Ecto neural progenitor cell (in vitro differentiated cells): Measurements from ENCODE around the gene ADD1.
"Not testable (repeated sequence)": the region's sequence is repeated elsewhere in the genome, so short reads cannot be mapped to it uniquely, and the experiment has no call there.

Source experiments
- DNase-seq: peaks from one replicate; pipeline ENCODE4 v3.0.0-alpha.2; 2018; ENCODE audit warnings: low spot score

ADD1 gene

GRCh38 chr4:2934077-2934812, 90.6 kb downstream of the ADD1 start:
- peak; percentile 67 for DNase-seq

GRCh38 chr4:2934813-2935761, 91.4 kb downstream of the ADD1 start:
- peak; percentile 96 for DNase-seq

- no peak for DNase-seq
Observed at GRCh38 chr4:2935762-2936743, 92.4 kb downstream of the ADD1 start.

GRCh38 chr4:2936773-2937145, 93.1 kb downstream of the ADD1 start:
- DNase-seq = no peak

DNA sequence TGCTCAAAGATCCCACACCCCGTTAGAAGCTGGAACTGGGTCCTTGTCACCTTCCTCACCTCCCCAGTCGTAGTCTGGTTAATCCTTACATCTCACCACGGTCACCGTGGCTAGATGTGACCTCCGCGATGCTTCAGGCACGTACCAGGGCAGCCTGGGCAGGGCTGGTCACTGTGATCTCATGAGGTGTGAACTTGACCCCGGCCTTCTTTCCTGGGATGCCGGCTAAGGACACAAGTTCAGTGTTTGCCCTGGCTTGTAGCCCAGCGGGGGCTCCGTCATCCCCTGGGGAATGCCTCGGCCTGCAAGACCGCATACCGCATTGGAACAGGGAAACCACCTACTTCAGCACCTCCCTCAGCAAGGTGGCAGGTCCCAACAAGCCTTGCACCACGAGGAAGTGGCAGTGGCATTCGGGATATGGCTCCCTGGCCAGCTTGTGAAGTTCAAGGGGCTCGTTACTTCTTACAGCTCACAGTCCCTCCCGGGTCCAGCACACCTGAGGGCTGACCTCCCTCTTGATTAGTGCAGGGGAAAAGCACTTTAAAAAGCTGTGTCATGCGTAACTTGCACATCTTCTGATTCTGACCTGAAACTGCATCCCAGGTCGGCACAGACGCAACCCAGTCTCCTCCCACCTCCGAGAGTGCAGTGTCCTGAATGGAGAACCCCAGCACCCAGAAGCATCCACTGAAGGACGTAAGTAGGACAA, 93.7 kb downstream of the ADD1 start:
- no peak for DNase-seq

DNA sequence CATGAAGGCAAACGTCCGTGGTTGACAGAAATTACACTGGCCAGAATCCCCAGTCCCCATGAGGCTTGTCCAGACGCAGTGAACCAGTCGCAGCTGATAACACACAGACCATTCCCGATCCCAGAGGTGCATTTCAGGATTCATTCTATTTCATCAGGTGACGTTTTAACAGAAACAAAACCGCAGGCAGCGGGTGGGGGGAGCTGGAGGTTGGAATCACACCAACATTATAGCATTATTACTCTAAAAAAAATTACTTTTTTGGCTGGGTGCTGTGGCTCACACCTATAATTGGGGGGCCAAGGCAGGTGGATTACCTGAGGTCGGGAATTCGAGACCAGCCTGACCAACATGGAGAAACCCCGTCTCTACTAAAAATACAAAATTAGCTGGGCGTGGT, 94.3 kb downstream of the ADD1 start:
- no peak for DNase-seq

DNA sequence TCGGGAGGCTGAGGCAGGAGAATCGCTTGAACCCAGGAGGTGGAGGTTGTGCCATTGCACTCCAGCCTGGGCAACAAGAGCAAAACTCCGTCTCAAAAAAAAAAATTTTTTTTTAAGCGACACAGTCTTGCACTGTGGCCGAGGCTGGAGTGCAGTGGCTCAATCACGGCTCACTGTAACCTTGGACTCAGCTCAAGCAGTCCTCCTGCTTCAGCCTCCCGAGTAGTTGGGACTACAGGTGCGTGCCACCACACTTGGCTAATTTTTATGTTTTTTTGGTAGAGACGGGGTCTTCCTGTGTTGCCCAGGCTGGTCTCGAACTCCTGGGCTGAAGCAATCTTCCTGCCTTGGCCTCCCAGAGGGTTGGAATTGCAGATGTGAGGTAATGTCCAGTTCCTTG, 94.8 kb downstream of the ADD1 start:
- DNase-seq = not testable (repeated sequence)

GRCh38 chr4:2938906-2939305, 95.3 kb downstream of the ADD1 start:
- DNase-seq = no peak

DNA sequence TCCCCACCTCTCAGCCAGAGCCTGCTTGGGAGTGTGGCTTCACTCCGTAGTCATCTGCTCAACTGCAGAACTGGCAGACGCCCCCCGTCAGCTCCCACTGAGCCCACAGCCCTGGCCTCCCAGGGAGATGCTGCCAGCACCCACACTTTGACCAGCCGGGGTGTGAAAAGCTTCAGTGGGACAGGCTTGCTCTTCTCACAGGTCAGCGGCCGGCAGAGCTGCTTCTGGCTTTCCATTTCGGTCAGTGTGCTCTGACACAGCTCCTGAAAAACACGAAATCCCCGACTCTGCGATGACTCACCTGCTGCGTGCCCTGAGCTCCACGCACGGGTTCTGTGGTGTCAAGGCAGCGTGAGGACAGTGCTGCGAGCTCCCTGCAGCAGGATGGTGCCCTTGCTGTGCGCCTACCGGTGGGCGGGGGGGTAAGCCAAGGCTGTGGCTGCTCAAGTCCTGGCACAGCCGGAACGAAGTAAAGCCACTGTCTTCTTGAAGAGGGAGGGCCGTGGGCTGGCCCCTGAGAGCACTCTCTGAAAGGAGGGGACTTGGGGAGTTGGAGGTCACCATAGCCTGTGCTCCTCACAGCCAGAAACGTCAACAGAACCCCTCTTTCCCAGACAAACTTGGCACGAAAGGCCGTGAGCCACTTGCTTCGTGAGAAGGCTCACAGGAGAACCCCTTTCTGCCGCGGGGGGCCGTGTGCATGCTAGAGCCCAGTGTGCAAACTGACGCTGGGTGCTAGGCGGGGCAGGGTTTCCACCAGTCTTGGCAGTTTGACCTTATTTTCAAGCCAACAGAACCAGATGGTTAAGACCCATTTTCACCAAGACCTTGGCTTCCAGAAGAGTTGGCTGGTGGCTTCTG, 96.0 kb downstream of the ADD1 start:
- no peak for DNase-seq

DNA sequence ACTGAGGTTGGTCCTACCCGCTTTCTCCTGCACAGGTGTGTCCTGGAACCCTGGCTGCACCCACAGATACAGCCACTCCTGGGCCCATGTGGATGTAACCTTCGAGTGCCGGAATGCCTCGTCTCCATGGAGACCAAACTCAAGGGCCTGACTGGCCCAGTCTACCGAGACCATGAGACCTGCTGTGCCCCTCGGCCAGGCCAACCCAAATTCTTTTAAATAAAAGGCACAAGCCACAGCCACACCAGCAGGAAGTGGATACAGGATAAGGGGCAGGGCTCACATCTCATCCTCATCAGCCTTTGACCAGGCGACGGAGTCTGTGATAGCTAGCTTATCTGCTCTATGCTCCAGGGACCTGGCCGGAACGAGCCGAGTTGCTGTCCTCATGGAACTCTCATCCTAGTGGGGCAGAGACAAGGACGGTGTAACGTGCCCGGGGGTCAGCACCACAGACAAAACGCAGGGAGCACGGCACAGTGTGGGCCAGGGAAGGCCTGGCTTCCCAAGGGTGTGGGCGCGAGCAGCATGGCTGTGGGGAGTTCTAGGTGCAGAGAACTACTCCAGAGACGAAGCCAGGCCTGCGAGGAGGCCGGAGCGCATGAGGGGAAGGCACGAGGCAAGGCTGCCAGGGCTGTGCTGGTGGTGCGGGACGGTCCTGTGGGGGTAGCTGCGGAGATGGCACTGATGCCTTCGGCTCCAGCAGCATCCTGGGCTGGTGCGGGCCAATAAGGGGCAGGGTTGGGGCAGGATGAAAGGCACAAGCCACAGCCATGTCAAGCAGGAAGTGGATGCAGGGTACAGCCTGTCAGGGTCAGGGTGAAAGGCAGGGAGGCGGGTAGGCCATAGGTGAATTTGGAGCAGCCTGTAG, 96.9 kb downstream of the ADD1 start:
- no peak for DNase-seq

DNA sequence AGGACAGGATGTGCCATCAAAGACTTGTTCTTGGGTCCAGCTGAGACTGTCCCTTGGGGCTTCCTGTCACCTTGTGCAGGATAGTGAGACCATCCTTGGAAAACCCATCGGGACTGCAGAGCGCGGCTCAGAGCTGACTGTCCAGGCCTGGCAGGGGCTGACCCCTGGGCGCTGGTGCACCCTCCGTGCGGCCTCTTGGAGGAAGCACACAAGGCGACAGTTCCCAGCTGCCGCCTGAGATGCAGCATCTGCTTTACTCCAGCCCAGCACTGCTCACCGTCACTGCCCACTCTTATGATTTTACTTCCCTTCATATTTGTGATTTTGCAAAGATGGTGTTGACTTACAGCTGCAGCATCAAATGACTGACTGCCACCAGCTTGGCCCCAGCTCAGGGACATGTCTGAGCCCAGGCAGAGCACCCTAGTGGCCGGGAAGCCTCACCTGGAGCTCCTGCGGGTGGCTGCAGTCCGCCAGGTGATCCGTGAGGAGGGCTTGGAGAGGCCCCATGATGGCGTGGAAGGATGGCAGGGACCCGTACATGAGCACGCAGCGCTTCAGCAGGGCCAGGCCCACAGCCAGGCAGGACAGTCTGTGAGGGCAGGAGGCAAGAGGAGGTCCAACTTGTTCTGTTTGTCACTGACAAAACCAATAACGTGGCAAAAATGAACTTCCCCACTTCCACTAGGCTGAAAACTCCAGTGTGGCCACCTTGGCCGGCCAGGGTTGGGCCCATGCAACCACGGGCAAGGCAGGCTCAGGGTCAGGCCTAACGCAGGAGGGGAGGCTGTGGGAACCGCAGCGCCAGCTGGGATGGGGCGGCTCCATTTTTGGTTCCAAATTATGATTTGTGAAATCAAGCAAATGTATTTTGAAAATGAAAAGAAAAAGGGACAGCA, 97.7 kb downstream of the ADD1 start:
- no peak for DNase-seq

- peak; percentile 37 for DNase-seq
Observed at GRCh38 chr4:2942037-2942531, 98.4 kb downstream of the ADD1 start.

- DNase-seq = no peak
Observed at GRCh38 chr4:2942532-2943363, 99.1 kb downstream of the ADD1 start.

- no peak for DNase-seq
Observed at GRCh38 chr4:2943364-2944090, 99.9 kb downstream of the ADD1 start.

- DNase-seq = no peak
Observed at GRCh38 chr4:2944091-2944482, 100.4 kb downstream of the ADD1 start.
